B cell (primary cell): ENCODE results near the gene ZFYVE19. TPM values are rescaled to one million over a fixed set of nuclear protein-coding genes. Genes with fewer than 3 reads are reported as not detected.

Experiments
- ATAC-seq: fragments of 200-7000 bp; cut with Tn5 transposase; one replicate; pipeline ENCODE4 v1.10.0; 2021; ENCODE audit warnings: low read depth, mild to moderate bottlenecking, moderate number of reproducible peaks, moderate library complexity
- CTCF ChIA-PET: fragments of 350-600 bp; sonication (Branson Sonifier 250); formaldehyde crosslinking; loops from one replicate; lab custom pipeline; 2021; ENCODE audit warnings: antibody characterized with exemption, inconsistent platforms; lab: Charles Lee
- POLR2A ChIA-PET: fragments of 350-600 bp; sonication (Branson Sonifier 250); formaldehyde crosslinking; loops from one replicate; lab custom pipeline; 2021; ENCODE audit warnings: antibody characterized with exemption; lab: Charles Lee
- DNase-seq: peaks from one replicate; pipeline ENCODE4 v3.0.0; 2013
- H2AFZ ChIP-seq: 2 replicates; pipeline ENCODE4 v1.6.1; 2012; ENCODE audit warnings: mild to moderate bottlenecking, low read depth, low read length; ENCODE audit not compliant: insufficient read depth, poor library complexity, severe bottlenecking
- H3K27ac ChIP-seq, 2 donors: 1 replicate in 1 of 2; 2 replicates in 1 of 2; pipeline ENCODE4 v1.5.1; 2012 to 2013; ENCODE audit warnings: low read length in 2 of 2, mild to moderate bottlenecking in 2 of 2, moderate library complexity in 1 of 2
- H3K27me3 ChIP-seq, 4 experiments: fragments of 200-600 bp in 1 of 4; sonication (generic) in 1 of 4; replicated peaks in 1 of 4; 1 replicate in 2 of 4; 2 replicates in 2 of 4; pipeline versions ENCODE4 v1.6.1 to v1.7.0; 2013 to 2016; ENCODE audit warnings: low read length in 3 of 4, mild to moderate bottlenecking in 2 of 4, mixed read lengths in 1 of 4, moderate library complexity in 1 of 4; ENCODE audit not compliant: insufficient read depth in 4 of 4, control insufficient read depth in 3 of 4; ENCODE audit errors: control extremely low read depth in 1 of 4
- H3K36me3 ChIP-seq, 2 experiments: replicated peaks in 1 of 2; 1 replicate in 1 of 2; 2 replicates in 1 of 2; pipeline versions ENCODE4 v1.6.1 to v1.7.1; 2013; ENCODE audit warnings: low read length in 1 of 2; ENCODE audit not compliant: insufficient read depth in 2 of 2, control insufficient read depth in 1 of 2; ENCODE audit errors: control extremely low read depth in 1 of 2, extremely low read depth in 1 of 2
- H3K4me1 ChIP-seq, 2 donors: fragments of 200-600 bp in 1 of 2; sonication (generic) in 1 of 2; 1 replicate in 1 of 2; 2 replicates in 1 of 2; pipeline versions ENCODE4 v1.5.1 to v1.6.1; 2013 to 2017; ENCODE audit warnings: low read length in 2 of 2; ENCODE audit not compliant: control insufficient read depth in 2 of 2, insufficient read depth in 2 of 2
- H3K4me2 ChIP-seq: replicated peaks from 2 replicates; pipeline ENCODE3; 2012; ENCODE audit warnings: mild to moderate bottlenecking, low read depth, low read length; ENCODE audit not compliant: poor library complexity, severe bottlenecking
- H3K4me3 ChIP-seq, 5 experiments: fragments of 200-600 bp in 1 of 5; sonication (generic) in 1 of 5; 1 replicate in 3 of 5; 2 replicates in 2 of 5; pipeline versions ENCODE4 v1.5.1 to v1.7.0; 2011 to 2016; ENCODE audit warnings: low read length in 4 of 5, mild to moderate bottlenecking in 4 of 5, low read depth in 2 of 5, control low read depth in 1 of 5, moderate library complexity in 1 of 5; ENCODE audit not compliant: insufficient read depth in 1 of 5; ENCODE audit errors: control extremely low read depth in 1 of 5, extremely low read depth in 1 of 5
- H3K79me2 ChIP-seq: fragments of 200-600 bp; sonication (generic); one replicate; pipeline ENCODE4 v1.6.0; 2016; ENCODE audit warnings: low read length; ENCODE audit not compliant: control insufficient read depth, insufficient read depth
- H3K9ac ChIP-seq: fragments of 200-600 bp; sonication (generic); 2 replicates; pipeline ENCODE4 v1.6.1; 2017; ENCODE audit warnings: mild to moderate bottlenecking, low read length, moderate library complexity
- H3K9me3 ChIP-seq, 3 donors: one replicate each; pipeline versions ENCODE4 v1.6.1 to v1.7.1; 2013; ENCODE audit warnings: low read length in 2 of 3; ENCODE audit not compliant: control insufficient read depth in 2 of 3, insufficient read depth in 1 of 3; ENCODE audit errors: control extremely low read depth in 1 of 3
- H4K20me1 ChIP-seq: 2 replicates; pipeline ENCODE4 v1.6.0; 2012; ENCODE audit warnings: mild to moderate bottlenecking, low read length; ENCODE audit not compliant: insufficient read depth, control insufficient read depth, poor library complexity, severe bottlenecking
- H3K27ac Mint-ChIP-seq: one replicate; pipeline ENCODE4 v1.8.0; 2021; ENCODE audit warnings: mixed read lengths
- H3K27me3 Mint-ChIP-seq: one replicate; pipeline ENCODE4 v1.8.0; 2021; ENCODE audit warnings: mixed read lengths
- H3K4me1 Mint-ChIP-seq: one replicate; pipeline ENCODE4 v1.8.0; 2021; ENCODE audit warnings: mixed read lengths
- H3K4me3 Mint-ChIP-seq: one replicate; pipeline ENCODE4 v1.8.0; 2021; ENCODE audit warnings: mixed read lengths
- H3K9me3 Mint-ChIP-seq: one replicate; pipeline ENCODE4 v1.8.0; 2022; ENCODE audit warnings: mixed read lengths; ENCODE audit not compliant: insufficient read depth
- EZH2 ChIP-seq: IDR thresholded peaks from 2 replicates; pipeline ENCODE4 v1.6.1; 2012; ENCODE audit warnings: borderline replicate concordance, low read depth, mild to moderate bottlenecking, moderate library complexity, low read length; ENCODE audit not compliant: insufficient read depth, poor library complexity, severe bottlenecking
- WGBS: methylation state at CpG from one replicate; pipeline ENCODE4 v1.1.5; 2013; ENCODE audit warnings: missing lambda C conversion rate; ENCODE audit not compliant: insufficient coverage; 5-methylcytosine and 5-hydroxymethylcytosine counted together
- intact Hi-C: fragments of 100-400 bp; cut with micrococcal nuclease; formaldehyde crosslinking; loops from one replicate; pipeline ENCODE4 v1.10.0; 2022
- polyA plus RNA-seq: library from polyadenylated mRNA; depleted of rRNA; stranded (reverse); fragments of >200 nt; gene quantifications from 2 replicates; pipeline ENCODE4 v1.2.3, GENCODE V29; 2012
- total RNA-seq, 2 donors: library from RNA; stranded (reverse); fragments of 120-200 nt in 1 of 2; gene quantifications; 1 replicate in 1 of 2; 2 replicates in 1 of 2; pipeline versions ENCODE4 v1.2.3 to v1.2.4, GENCODE V29; 2013 to 2022
- TF ChIP-seq, protein P1 (sequence below): fragments of 200-600 bp; IDR thresholded peaks from one replicate; pipeline ENCODE4 v1.8.0; 2022; ENCODE audit warnings: antibody characterized with exemption, mild to moderate bottlenecking

Gene ZFYVE19
- total and polyA plus RNA-seq, 2 donors (not counting 1 experiment from before 2014, with no cell fraction given) = 29.4 to 60.5 TPM

- Mint-ChIP-seq H3K27me3 (no peaks in the 10 kb centered on the region), H3K4me1 (peaks cover 16% of the 10 kb centered on the region), H3K4me3 (no peak overlapping the region), H3K9me3 (no peaks in the 10 kb centered on the region), H3K27ac (no peak overlapping the region)
- WGBS = 92% methylated on average over 5 of the region's 5 CpGs
- Histone ChIP-seq H2AFZ (no peak overlapping the region), H3K27ac (no peak overlapping the region), H3K79me2 (peaks cover 58% of the 10 kb centered on the region), H4K20me1 (peaks cover 22% of the 10 kb centered on the region), H3K4me2 (no peak overlapping the region), H3K4me1 (peaks cover 8 to 11% of the 10 kb centered on the region in 2 donors), H3K9ac (no peak overlapping the region), H3K27me3 (no peaks in the 10 kb centered on the region), H3K4me3 (no peak overlapping the region), H3K36me3 (peaks cover 2 to 18% of the 10 kb centered on the region in 2 experiments), H3K9me3 (no peaks in the 10 kb centered on the region)
- DNase-seq (no peak), ATAC-seq (no peak)
- intact Hi-C loops = no loop called here
- ChIA-PET POLR2A (no interaction called here), CTCF (no interaction called here)
- TF ChIP-seq EZH2 = no peak
- TF ChIP-seq, protein P1, sequence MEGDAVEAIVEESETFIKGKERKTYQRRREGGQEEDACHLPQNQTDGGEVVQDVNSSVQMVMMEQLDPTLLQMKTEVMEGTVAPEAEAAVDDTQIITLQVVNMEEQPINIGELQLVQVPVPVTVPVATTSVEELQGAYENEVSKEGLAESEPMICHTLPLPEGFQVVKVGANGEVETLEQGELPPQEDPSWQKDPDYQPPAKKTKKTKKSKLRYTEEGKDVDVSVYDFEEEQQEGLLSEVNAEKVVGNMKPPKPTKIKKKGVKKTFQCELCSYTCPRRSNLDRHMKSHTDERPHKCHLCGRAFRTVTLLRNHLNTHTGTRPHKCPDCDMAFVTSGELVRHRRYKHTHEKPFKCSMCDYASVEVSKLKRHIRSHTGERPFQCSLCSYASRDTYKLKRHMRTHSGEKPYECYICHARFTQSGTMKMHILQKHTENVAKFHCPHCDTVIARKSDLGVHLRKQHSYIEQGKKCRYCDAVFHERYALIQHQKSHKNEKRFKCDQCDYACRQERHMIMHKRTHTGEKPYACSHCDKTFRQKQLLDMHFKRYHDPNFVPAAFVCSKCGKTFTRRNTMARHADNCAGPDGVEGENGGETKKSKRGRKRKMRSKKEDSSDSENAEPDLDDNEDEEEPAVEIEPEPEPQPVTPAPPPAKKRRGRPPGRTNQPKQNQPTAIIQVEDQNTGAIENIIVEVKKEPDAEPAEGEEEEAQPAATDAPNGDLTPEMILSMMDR = no peak
Observed at GRCh38 chr15:40789119-40789518, 17.8 kb upstream of the ZFYVE19 start.

GRCh38 chr15:40789999-40790398, 16.9 kb upstream of the ZFYVE19 start:
- H3K27me3 Mint-ChIP-seq = no peaks in the 10 kb centered on the region
- H3K9me3 Mint-ChIP-seq = no peaks in the 10 kb centered on the region
- WGBS = 97% methylated on average over 6 of the region's 8 CpGs
- no peak overlapping the region for H3K27ac Mint-ChIP-seq
- ATAC-seq = no peak
- DNase-seq = no peak
- no peaks in the 10 kb centered on the region for H3K27me3 ChIP-seq
- H3K27ac ChIP-seq = no peak overlapping the region
- ChIA-PET CTCF (interaction anchor here (1.4 to 1.7 kb wide), 2 partner anchors 7 to 17 kb away, joined by 3 to 5 read pairs; partner anchors contain the start of gene ZFYVE19), POLR2A (no interaction called here)
- peaks cover 64% of the 10 kb centered on the region for H3K79me2 ChIP-seq
- peaks cover 16% of the 10 kb centered on the region for H3K4me1 Mint-ChIP-seq
- H3K4me1 ChIP-seq = peaks cover 8 to 11% of the 10 kb centered on the region in 2 donors
- peaks cover 2 to 15% of the 10 kb centered on the region in 2 experiments for H3K36me3 ChIP-seq
- H3K4me3 ChIP-seq = no peak overlapping the region
- no peak overlapping the region for H3K9ac ChIP-seq
- H3K9me3 ChIP-seq = no peaks in the 10 kb centered on the region
- intact Hi-C loops = no loop called here
- peaks cover 23% of the 10 kb centered on the region for H4K20me1 ChIP-seq
- H3K4me3 Mint-ChIP-seq = no peak overlapping the region
- no peak overlapping the region for H3K4me2 ChIP-seq
- TF ChIP-seq, protein P1 = no peak
- TF ChIP-seq EZH2 = no peak
- H2AFZ ChIP-seq = no peak overlapping the region
